ENCODE data around the gene VTN.

Gene VTN

GRCh38 chr17:28318759-28319597 lies 51.1 kb downstream of the VTN start, which contains the start of gene TMEM97:
TSS of gene TMEM97 (plus strand) at chr17:28319200. CDS start at chr17:28319240, 40 bp downstream.
- peak; percentile 88 for DNase-seq (ENCODE audit: low read depth)

DNA sequence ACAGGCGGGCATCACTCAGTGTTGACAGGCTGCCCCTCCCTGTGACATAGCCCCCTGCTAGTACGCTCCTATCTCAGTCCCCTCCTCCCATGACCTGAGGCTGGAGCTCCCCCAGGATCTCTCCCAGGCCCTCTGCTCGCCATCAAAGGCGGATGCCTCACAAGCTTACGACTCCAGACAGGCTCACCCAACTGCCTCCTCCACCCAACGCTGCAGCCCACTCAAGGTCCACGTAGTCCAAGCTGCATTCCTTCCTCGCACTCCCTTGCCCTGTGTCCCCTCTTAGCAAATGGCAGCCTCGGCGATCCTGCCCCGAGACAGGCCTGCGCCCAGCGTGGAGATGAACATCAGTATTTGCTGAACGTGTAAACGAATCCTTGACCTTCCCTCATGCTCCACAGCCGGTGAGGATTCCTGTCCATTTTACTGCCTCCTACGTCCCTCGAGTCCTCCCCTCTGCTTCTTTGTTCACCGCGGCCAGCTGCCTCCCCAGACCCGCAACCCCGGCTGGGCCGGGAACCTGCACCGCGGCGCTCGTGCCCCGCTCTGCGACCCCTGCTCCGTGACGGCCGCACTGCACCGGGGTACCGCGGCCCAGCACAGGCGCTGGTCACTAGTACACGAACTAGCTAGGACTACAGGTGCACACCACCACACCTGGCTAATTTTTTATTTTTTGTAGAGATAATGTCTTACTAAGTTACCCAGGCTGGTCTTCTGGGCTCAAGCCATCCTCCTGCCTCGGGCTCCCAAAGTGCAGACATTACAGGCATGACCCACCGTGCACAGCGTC lies 51.9 kb downstream of the VTN start:
- no peak for DNase-seq (ENCODE audit: low read depth)

Measured in activated T-helper 1 cell treated with Interleukin-2 at 50 U/mL for 16 hours (primary cell).